ENCODE measurements around the gene ADCY10. TPM values are rescaled to one million over a fixed set of nuclear protein-coding genes. Genes with fewer than 3 reads are reported as not detected.

The ADCY10 gene
- total and polyA plus RNA-seq, 2 of the 4 experiments (the other 2 are of a cell fraction): under 0.01 to 0.03 TPM

DNA sequence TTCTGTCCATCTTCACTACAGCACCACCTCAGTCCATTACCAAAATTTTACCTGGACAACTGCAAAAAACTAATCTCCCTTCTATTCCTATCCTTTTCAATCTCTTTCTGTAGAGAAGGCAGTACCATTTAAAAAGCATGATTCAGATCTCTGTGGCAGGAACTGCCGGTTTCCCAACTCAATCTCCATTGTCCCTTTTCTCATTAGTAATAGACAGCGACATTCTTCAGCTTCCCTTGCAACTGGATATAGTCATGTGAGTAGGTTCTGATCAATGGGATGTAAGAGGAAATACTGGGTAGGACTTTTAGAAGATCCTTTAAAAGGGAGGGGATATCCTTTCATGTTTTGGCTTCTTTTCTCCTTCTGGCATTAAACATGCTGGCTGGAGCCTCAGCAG lies 74.9 kb downstream of the ADCY10 start:
- in situ Hi-C loops (cut with MboI; ENCODE audit: low sequenced_read_pairs) (no loop called here), intact Hi-C loops (cut with micrococcal nuclease) (no loop called here), dilution Hi-C loops (cut with HindIII; ENCODE audit: low sequenced_read_pairs, unreplicated experiment) (no loop called here)
- H4K8ac ChIP-seq (ENCODE audit: low read depth in 2 of 2, low read length in 2 of 2): no peak overlapping the region
- H2AFZ ChIP-seq (replicated peaks; ENCODE audit: low read length, poor library complexity): no peak overlapping the region
- no peak overlapping the region for H2BK15ac ChIP-seq (ENCODE audit: low read depth, low read length)
- no peaks in the 10 kb centered on the region for H3K9me3 ChIP-seq (ENCODE audit: control insufficient read depth, insufficient read depth, low read length)
- no peak overlapping the region for H4K91ac ChIP-seq (ENCODE audit: insufficient read depth, low read depth, low read length)
- no peaks in the 10 kb centered on the region for H3K9me1 ChIP-seq (ENCODE audit: insufficient read depth, low read length)
- WGBS, 2 experiments (ENCODE audit: extremely low coverage in 2 of 2, insufficient read length in 1 of 2): no CpG with 5 or more reads among the region's 2 CpGs
- ChIA-PET POLR2A (ENCODE audit: unreplicated experiment) (no interaction called here), CTCF (no interaction called here)
- TF ChIP-seq MAZ (IDR thresholded peaks at IDR 0.05; ENCODE audit: borderline replicate concordance, low read depth, low read length) (no peak), MXI1 (IDR thresholded peaks at IDR 0.05; ENCODE audit: borderline replicate concordance, low read depth, low read length) (no peak), CEBPB (IDR thresholded peaks at IDR 0.05; ENCODE audit: low read depth, low read length) (no peak)
- no TSS peak for BruUV-seq (replicated peaks)
- no peak overlapping the region for H3K27ac ChIP-seq (ENCODE audit: insufficient read depth, low read length)
- DNase-seq: no peak
- H2BK20ac ChIP-seq (ENCODE audit: low read depth, low read length): no peak overlapping the region
- H3K4me3 ChIP-seq (ENCODE audit: insufficient read depth, low read depth, low read length): no peak overlapping the region
- no peak overlapping the region for H3K4ac ChIP-seq (ENCODE audit: low read depth, low read length)
- no peak overlapping the region for H2BK5ac ChIP-seq (ENCODE audit: low read depth, low read length, poor library complexity, severe bottlenecking)
- H3K9ac ChIP-seq (ENCODE audit: low read depth, low read length): no peak overlapping the region
- no peaks in the 10 kb centered on the region; the same call in 1 of the 2 replicates for H3K4me1 ChIP-seq (ENCODE audit: control insufficient read depth, insufficient read depth, low read length)
- H3K79me1 ChIP-seq (ENCODE audit: low read depth in 1 of 2, low read length in 2 of 2): no peaks in the 10 kb centered on the region
- H4K20me1 ChIP-seq (ENCODE audit: insufficient read depth, low read length): no peaks in the 10 kb centered on the region
- H3K36me3 ChIP-seq (ENCODE audit: control insufficient read depth, insufficient read depth, low read length): no peaks in the 10 kb centered on the region
- H3K27me3 ChIP-seq (ENCODE audit: control insufficient read depth, insufficient read depth, low read length): no peaks in the 10 kb centered on the region
- H3K23ac ChIP-seq (ENCODE audit: low read depth, low read length): no peak overlapping the region
- no peak overlapping the region for H3K18ac ChIP-seq (ENCODE audit: low read depth, low read length)
- no peak overlapping the region for H2AK9ac ChIP-seq (replicated peaks; ENCODE audit: low read depth, low read length, poor library complexity)
- H3K4me2 ChIP-seq (ENCODE audit: low read depth, low read length): no peak overlapping the region
- H2AK5ac ChIP-seq (ENCODE audit: low read depth, low read length): no peak overlapping the region
- H3K14ac ChIP-seq (replicated peaks; ENCODE audit: low read depth, low read length): no peak overlapping the region
- no peak overlapping the region for H3K56ac ChIP-seq (ENCODE audit: extremely low read depth, insufficient read depth, low read length)
- no peak for ATAC-seq (ENCODE audit: low read depth)
- no peak overlapping the region for H2BK120ac ChIP-seq (ENCODE audit: low read depth, low read length)
- H4K5ac ChIP-seq (ENCODE audit: low read depth, low read length): no peak overlapping the region

Data from IMR-90 (cell line).